GM21360 (cell line): ENCODE measurements around the gene PKM.
"Not testable (repeated sequence)": the region's sequence is repeated elsewhere in the genome, so short reads cannot be mapped to it uniquely, and the experiment has no call there.

Source experiments
- ATAC-seq: cut with Tn5 transposase; IDR thresholded peaks from one replicate; pipeline ENCODE4 v1.9.1; 2021; ENCODE audit warnings: mild to moderate bottlenecking, moderate library complexity; ENCODE audit not compliant: unreplicated experiment

PKM gene

GRCh38 chr15:72179950-72180581 lies 50.9 kb downstream of the PKM start:
- no peak for ATAC-seq

DNA sequence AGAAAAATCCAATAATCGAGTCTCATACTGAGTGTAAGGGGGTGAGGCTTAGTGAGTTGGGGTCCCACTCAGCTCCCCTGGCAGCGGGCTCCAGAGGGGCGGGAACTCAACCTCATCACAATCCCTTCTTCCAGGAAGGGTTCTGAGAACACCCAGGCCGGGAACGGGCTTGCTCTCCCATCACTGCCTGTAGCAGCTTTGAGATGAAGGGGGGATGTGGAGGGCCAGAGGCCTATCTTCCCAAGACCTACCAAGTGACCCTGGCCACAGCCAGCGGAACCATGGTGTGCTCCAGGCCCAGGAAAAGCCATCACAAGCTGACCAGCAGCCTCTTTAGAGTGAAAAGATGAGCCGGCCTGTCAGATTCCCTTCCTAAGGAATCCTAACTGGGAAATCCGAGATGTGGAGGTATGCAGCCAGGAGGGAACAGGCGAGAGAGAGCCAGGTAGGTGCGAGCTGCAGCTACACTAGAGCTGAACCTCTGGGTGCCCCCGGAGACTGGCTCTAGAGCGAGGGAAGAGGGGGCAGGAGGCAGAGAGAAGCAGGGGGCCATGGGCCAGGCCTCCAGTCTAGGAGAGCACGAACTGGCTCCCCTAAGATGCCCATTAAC lies 51.9 kb downstream of the PKM start:
- no peak for ATAC-seq

- ATAC-seq = no peak
Observed at GRCh38 chr15:72176743-72177142, 54.2 kb downstream of the PKM start.

DNA sequence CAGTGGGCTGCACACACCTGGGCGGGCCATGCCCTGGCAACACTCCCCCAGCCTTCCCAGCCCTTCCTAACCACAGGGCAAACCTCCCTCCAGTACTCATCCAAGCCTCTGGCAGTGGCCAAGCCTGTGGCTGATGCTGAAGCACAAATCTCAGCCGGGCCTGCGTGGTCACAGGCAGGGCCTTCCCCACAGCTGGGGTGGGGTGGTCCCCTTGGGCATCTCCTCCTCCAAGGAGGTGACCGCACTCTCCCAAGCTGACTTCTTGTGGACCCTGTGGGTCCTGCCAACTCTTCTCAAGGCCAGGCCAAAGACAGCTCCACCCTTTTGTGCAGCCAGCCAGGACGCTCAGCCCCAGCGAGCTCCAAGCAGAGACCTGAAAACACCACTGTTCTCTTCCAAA lies 54.8 kb downstream of the PKM start:
- ATAC-seq = no peak

GRCh38 chr15:72175186-72176044 lies 55.6 kb downstream of the PKM start:
- no peak for ATAC-seq

GRCh38 chr15:72174551-72175165 lies 56.3 kb downstream of the PKM start:
- ATAC-seq = no peak

- ATAC-seq = no peak
Observed at GRCh38 chr15:72173864-72174550, 57.0 kb downstream of the PKM start.

- no peak for ATAC-seq
Observed at GRCh38 chr15:72173401-72173800, 57.6 kb downstream of the PKM start.

- ATAC-seq = no peak
Observed at GRCh38 chr15:72172796-72173195, 58.2 kb downstream of the PKM start.

DNA sequence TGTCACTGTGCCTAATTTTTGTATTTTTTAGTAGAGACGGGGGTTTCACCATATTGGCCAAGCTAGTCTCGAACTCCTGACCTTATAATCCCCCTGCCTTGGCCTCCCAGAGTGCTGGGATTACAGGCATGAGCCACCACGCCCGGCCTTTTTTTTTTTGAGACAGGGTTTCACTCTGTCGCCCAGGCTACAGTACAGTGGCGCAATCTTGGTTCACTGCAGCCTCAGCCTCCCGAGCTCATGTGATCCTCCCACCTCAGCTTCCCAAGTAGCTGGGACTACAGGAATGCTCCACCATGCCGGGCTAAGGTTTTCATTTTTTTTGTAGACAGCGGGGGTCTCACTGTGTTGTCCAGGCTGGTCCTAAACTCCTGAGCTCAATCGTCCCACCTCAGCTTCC lies 59.0 kb downstream of the PKM start:
- not testable (repeated sequence) for ATAC-seq

DNA sequence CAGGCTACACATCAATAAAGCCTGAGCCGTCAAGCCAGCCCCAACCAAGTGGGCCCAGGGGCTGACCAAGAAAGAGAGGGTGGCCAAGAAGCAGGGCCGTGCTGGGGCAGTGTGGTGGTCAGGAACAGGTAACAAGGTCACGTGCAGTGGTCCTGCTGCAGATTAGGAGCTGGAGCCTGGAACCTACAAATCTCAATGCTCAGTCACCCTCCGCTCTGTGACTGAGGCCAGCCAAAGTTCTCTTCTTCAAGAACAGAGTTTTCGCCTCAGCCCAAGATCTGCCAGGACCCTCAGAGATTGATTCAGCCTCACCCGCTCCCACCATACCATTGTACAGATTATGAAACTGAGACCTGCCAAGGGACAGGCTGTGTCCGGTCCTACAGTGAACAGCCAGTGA lies 60.3 kb downstream of the PKM start:
- no peak for ATAC-seq

- no peak for ATAC-seq
Observed at GRCh38 chr15:72169921-72170611, 60.9 kb downstream of the PKM start.

DNA sequence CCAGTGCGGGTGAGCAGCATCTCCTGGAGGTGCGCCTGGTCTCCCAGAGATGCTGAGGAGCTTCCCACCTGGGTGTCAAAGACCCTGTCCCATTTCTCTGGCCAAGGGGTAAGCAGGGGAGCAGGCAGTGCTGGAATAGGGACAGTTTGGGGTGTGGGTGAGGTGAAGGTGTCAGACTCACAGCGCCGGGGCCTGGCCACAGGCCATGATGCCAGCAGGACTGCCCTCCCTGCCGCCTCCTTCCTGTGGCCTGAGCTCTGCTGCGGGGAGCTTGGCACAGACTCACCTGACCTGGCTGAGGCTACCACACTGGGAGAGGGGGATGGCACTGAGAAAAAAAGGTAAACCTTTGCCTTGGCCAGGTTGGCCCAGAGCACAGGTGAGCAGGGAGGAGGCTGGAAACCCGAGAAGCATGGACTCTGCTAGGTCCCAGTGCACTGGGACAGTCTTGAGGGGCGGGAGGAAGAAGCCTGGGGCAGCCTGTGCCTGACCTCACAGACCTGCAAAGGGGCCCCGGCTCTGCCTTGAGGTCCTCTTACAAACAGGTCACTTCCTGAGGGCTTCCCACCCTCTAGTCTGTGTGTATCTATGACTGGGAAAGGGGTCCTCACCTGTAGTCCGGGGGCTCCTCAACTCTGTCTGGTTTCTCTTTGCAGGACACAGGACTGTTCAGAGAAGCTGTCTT lies 61.6 kb downstream of the PKM start:
- no peak for ATAC-seq

- ATAC-seq = no peak
Observed at GRCh38 chr15:72168808-72169190, 62.2 kb downstream of the PKM start.

GRCh38 chr15:72168131-72168807 lies 62.7 kb downstream of the PKM start:
- ATAC-seq = no peak

DNA sequence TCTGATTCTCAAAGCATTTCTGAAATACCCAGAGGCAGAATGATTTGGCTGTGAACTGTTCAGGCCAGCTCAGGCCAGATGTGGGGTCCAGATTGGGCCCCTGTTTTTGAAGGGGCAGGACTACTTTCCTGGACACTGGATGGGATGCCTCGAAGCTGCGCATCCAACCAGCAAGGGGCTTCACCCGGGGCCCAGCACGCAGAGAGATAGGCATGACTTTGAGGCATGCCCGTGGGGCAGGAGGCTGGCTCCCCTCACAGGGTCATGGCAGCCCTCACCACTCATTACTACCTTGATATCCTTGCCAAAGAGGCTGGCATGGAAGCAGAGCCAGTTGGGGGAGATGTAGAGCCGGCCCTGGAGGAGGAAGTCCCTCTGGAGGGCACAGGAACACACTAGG lies 63.5 kb downstream of the PKM start:
- no peak for ATAC-seq

DNA sequence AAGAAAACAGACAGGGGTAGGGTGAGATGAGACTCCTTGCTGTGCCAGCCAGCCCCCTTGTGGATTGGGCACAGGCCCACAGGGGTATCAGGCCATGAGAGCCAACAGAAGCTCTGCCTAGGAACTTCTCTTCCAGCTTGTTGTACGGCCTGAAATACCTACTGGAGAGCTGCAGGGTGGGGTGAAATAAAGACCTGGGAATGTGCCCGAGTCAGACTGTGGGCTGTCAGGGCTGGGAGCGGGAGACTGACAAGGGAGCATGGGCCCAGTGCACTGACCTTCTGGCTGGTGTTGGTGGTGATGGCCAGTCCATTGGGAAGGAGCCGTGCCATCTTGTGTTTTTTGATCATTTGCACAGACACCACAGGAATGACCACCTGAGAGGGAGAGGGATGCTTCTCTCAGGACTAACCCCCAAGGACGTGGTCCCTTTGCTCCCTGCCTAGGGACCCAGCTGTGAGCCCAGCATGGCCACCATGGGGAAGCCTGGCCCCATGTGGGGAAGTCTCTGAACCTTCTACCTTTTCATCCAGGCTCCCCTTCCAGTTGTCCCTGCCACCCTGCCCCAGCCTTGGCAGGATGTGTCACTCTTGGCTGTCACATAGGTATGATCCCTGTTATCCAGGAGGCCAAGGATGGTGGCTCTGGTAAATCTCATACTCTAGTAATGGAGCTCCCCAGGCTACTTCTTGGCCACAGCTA lies 64.1 kb downstream of the PKM start:
- ATAC-seq = no peak

DNA sequence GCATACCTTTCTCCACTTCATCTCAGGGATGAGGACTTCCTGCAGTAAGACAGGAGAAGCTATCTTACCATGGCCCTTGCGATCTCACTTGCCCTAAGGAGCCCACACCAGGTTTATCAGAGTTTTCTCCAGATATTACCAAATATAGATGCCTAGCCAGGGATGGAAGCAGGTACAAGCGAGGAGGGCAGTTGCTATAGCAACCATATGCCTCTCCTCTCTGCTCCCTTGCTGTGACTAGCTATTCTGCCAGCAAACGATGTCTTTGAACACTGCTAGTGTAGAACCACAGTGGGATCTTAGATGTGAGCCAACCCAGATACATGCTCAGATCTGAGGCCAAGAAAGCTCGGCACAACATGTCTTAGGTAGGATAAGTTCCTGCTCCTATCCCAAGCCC lies 67.3 kb downstream of the PKM start:
- no peak for ATAC-seq

DNA sequence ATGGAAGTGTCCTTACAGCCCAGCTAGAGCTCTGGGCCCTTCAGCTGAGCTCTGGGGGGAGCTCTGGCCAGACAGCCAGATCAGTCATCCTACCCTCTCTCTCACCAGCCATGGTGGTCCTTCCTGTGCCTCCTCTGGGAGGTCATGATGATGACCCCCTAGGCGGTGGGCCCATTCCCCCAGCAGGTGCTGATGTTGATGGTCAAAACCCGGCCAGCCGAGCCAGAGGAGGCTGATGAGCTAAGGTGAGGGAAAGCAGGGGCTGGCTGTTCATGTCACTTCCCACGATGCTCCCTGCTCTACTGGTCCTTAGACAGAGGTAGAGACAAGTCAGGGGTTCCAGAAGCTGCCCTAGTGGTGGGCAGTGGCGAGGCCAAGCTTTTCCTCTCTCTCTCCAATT lies 68.4 kb downstream of the PKM start:
- no peak for ATAC-seq
